Activated naive CD8-positive, alpha-beta T cell treated with anti-CD3 and anti-CD28 coated beads, Interleukin-2, amount 50 U/mL, for 16 hours (primary cell): ENCODE measurements around the gene CSNK1A1L.

Experiments used
- DNase-seq: peaks from one replicate; pipeline ENCODE4 v3.0.0-alpha.2; 2020; ENCODE audit warnings: low read depth, low spot score

The CSNK1A1L gene

DNA sequence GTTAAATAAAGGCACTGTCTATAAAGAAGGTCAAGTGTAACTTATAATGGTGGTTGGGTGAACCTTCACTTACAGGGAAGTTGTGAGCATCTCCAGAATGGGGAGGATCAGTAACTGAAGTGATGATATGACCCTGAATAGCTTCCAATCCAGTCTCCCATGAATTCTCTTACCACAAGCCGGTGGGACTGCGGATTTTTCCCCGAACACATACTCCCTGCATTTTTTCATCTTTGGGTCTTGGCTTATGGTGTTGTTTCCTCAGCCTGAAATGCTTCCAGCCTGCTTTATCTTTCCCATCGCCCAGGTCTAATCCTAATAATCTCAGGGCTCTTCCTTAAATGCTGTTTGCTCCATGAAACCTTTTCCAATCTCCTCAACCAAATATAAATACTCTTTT is 2.0 kb upstream of the CSNK1A1L start:
- no peak for DNase-seq

DNA sequence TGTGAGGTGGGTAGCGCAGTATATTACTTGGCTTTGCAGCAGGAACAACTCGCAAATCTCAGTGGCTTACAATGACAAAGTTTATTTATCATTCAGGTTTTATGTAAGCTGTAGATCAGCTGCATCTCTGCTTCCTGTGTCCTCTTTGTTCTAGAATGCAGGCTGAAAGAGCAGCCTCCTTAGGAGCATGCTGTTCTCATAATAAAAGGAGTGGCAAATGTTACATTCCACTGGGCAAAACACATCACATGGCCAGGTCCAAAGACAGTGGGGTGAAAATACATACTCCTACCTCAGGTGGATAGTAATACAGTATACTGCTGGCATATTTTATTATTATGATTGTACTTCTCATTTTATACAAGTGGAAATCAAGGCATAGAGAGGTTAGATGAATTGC is 1.2 kb upstream of the CSNK1A1L start:
- no peak for DNase-seq

DNA sequence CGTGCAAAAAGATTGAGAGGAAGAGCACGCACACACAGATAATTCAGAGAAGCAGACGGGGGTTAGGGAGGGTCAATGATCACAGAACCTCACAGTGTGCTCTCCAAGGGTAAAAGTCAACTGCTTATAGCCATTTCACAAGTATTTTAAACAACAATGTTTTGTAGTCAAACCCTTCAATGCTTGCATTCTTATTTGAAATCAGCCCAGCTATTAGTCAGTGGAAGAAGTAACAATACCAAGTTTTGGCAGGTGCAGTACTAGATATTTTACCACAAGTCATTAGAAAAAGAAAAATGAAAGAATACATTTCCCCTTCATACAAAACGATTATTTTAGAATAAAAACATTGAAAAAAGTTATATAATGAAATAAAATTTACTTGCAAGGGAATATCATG is 2.6 kb downstream of the CSNK1A1L start:
- no peak for DNase-seq

DNA sequence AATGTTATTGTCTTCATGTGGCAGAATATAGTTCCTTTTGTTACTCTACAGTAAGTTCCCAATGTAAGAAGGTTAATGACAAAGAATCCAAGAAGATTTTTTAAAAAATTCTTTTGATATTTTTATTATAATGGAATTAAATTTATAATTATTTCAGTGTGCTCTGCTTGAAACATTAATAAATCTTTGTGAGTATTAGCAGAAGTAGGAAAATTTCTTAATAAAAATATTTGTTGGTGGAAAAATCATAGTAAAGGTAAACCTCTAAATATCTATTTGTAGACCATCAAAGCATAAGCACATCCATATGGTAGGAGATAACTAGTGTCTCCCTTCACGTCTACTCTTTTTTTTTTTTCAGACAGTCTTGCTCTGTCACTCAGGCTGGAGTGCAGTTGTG is 4.3 kb downstream of the CSNK1A1L start:
- DNase-seq: no peak

DNA sequence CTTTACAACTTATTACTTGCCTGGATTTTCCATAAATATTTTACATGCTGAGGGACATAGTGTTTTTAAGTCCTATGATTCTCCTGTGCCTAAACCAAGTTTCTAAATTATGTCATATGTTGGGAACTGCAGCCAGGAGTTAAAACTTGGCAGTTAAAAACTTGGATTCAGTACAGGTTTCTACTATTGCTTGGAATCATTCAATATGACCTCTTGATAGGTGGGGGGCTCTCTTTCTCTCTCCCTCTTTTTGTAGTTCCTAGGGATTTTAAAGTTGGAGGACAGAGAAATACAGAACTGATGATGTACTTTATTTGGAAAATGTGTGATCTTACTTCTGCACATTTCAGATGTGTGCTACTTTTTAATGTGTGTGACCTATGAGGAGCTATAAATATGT is 4.7 kb downstream of the CSNK1A1L start:
- no peak for DNase-seq

DNA sequence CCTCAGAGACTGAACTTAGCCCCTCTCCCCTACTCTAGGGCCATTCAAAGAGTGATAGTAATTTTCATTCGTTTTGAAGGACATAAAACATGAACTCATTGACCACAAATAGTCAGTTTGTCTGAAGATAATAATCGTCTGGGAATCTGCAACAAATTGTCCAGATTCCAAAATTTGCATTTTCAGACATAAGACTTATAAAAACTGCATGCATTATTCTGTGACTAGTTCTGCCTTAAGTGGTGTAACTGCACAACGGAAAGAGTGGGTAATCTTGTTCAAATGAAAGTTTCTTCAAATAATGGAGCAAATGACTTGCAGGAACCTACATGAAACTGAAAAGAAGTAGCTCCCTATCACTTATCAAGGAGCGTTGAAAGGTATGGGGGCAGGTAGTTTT is 8.4 kb downstream of the CSNK1A1L start:
- no peak for DNase-seq

DNA sequence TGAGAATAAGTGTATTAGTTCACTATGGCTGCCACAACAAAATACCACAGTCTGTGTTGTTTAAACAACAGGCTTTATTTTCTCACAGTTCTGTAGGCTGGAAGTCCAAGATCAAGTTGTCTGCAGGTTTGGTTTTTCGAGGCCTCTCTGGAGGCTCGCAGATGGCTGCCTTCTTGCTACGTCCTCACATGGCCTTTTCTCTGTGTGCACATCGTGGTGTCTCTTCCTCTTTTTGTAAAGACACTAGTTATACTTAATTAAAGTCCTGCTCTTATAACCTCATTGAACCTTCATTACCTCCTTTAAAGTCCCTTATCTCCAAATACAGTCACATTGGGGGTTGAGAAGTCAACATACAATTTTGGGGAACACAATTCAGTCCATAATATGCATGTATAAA is 10.6 kb downstream of the CSNK1A1L start:
- no peak for DNase-seq

DNA sequence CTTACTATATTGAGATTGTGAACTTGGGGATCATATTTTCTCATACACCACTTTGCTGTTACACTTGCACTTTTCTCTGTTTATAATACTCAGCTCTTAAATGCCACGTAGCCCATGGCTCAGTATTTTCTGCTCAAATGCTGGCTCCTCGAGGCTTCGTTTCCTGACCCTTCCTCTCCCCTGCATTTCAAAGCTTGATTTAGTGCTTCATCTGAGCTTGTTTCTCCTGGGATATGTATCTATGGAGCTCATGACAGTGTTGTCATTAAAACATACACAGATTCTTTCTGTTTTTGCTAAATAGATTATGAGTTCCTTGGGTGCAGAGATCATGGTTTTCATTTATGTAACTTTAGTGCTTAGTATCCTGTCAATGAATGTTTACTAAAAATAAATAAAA is 11.4 kb downstream of the CSNK1A1L start:
- no peak for DNase-seq

DNA sequence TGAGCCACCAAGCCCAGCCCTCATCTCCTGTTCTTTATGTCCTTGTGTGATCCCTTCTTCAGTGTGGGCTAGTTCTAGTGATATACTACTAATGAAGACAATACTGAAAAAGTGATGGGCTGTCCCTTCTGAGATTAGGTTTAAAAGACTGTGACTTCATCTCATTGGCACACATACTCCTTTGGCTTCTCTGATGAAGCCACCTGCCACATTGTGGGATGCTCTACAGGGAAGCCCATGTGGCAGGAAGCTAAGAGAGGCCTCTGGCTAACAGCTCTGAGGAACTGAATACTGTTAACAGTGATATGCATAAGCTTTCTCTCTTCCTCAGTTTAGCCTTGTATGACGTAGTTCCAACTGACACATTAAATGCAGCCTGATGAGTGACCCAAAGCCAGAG is 13.6 kb downstream of the CSNK1A1L start:
- DNase-seq: no peak

DNA sequence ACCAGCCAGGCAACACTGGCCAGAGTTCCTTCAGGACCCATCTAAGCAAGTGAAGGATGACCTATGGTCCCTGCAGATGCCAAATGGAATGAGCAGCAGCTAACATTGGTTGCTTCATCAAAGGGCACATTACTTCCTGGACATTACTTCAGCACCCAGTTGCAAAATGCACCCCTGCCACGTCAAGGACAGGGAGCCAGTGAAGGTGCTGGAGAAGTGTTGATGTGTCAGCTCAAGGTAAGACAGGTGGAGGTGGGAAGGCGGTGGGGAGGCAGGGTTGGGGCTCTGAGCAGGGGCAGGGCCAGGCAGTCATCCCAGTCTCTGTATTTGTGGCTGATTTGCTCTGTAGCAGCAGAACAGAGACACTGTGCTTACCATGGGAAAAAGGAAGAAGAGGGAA is 14.6 kb downstream of the CSNK1A1L start:
- no peak for DNase-seq

DNA sequence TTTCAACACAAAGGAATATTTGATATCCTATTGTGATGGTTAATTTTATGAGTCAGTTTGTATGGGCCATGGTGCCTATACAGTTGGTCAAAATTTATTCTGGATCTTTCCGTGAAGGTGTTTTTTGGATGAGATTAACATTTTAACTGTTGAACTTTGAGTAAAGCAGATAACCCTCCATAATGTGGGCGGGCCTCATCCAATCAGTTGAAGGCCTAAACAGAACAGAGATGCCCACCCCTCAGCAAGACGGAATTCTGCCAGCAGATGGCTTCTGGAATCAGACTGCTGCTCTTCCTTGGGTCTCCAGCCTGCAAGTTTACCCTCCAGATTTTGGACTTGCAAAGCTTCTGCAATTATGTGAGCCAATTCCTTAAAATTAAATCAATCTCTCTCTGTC is 16.0 kb downstream of the CSNK1A1L start:
- DNase-seq: no peak

DNA sequence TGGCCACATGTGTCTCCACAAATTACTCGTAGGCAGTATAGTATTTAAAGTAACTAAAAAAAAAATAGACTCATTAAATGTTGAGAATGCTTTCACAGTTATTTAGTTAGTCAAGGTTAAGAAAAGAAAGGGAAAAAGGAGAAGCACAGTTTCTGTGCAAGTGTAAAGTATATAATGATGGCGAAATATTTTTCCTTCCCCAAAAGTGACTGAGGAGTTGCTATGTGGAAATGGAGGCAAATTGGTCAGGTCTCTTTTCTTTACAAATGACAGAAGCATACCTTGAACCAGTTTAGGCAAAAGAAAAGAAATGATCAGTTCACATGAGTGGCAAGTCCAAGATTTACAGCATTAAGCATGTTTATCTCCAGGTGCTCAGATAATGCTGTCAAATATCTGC is 18.0 kb downstream of the CSNK1A1L start:
- no peak for DNase-seq

DNA sequence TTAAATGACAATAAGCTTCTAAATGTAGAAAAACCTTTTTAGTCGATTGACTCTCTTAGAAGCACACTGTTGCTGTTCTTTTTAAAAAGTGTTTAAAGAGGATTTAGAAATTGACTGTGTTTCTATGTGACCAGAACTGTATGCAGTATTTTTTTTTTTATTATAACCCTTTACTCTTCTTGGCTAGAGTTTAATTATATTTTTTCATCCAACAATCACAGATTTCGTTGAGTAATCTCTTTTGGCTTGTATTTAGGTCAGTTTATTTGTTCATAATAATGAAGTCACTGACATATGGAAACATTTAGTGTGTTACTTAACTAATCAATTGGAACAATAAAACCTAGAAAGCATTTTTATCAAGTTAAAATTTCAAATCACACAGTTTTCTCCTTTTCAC is 19.9 kb downstream of the CSNK1A1L start:
- no peak for DNase-seq

DNA sequence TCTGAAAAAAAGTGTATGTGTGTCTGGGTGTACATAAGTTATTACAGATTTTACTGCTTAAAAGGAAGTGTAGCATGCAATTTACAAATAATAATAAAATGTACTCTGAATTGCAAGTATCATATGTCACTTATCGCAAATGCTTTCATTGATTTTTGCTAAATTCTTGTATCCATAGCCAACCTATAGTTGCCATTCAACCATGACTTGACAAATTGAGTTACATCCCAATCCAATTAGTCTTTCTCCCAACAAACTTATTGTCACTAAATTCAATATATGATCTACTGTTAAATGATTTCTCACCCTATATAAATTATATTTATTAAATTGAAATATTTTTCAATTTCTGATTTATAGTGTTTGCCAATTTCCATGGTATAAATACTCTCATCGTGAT is 28.6 kb downstream of the CSNK1A1L start:
- DNase-seq: no peak

DNA sequence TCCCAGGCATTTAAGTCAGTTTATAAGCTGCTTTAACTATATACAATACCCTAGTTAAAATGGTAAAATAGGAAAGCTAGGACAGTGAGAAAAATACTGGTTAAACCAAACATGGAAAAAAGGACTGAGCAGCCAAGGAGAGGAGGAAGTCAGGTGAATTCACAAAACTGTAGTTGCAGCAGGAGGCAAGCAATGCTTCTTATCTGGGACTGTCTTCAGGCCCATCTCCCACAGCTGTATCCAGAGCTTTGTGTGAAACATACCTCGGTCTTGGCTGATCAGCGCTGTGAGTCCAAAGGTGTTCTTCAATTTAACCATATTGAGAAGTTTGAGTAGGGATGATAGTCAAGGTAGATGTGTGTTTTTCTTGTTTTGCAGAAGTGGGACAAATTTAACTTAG is 30.3 kb downstream of the CSNK1A1L start:
- no peak for DNase-seq

DNA sequence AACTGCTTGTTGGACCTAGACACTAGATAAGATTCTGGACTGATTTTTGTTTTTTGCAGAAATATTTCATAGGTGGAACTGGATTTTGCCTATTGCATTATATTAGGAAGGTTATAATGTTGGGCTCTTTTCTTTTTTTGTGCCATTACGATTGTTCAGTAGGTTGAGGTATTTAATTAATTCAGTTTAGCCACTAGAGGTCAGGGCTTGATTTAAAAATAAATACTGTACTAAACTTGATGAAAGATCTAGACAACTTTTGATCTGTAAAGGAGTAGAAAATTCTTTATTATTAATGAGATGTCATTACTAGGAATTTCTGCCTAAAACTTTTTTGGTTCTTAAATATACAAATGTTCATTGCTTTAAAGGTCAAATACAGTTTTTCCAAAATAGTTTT is 30.8 kb downstream of the CSNK1A1L start:
- DNase-seq: no peak

DNA sequence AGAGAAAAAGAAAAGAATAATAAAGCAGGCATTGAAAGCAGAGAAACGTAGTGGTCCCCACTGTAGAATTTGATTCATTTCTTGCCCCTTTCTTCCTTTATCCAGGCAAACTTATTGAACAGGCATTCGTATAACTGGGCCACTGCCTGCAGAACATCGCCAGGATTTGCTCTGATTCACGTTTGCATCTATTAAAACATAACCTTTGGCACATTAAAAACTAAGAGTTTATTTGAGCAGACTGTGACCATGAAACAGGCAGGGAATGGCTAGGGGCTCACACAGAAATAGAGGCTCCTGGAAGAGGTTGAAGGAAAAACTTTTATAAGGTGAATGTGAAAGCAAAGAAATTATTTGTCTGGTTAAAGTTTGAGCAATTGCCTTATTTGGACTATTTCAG is 33.4 kb downstream of the CSNK1A1L start:
- DNase-seq: no peak

DNA sequence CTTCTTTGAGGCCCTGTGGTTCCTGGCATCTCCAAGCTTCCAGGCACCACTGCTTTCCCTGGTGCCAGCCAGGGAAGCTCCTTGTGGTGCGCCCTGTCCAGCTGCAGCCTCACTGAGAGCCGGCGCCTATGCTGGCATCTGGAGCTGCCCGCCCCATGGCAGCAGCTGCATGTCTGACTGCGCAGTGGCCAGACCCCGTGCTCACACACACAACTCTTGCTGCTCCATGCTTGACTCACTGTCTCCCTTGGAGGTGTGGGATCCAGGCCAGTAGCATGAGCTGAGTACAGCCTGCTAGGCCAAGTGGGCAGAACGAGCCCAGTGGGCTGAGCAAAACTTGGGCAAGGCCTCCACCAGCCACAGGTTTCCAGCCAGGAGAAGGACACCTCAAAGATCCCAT is 34.5 kb downstream of the CSNK1A1L start:
- no peak for DNase-seq

DNA sequence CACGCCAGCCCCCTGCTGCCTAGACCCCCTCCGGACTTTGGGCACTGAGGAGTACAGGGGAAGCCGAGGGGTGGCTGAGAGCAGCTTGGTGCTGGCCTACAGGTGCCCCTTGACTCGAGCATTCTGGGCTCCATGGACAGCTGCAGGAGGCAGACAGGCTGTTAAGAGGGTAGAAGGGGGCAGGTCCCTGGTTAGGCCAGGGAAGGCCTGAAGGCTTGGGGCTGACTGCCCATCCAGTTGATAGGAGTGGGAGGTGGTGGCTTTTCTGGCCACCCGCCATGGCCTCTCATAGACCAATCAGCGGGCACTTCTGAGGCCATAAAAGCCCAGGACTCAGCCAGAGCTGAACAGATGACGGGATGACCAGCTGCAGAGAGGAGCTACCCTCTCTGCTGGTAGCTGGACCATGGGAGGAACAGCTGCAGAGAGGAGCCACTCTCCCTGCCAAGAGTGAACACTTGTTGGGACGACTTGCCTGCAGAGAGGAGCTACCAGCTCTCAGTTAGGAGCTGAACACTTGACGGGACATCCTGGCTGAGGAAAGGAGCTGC is 35.2 kb downstream of the CSNK1A1L start:
- DNase-seq: no peak

DNA sequence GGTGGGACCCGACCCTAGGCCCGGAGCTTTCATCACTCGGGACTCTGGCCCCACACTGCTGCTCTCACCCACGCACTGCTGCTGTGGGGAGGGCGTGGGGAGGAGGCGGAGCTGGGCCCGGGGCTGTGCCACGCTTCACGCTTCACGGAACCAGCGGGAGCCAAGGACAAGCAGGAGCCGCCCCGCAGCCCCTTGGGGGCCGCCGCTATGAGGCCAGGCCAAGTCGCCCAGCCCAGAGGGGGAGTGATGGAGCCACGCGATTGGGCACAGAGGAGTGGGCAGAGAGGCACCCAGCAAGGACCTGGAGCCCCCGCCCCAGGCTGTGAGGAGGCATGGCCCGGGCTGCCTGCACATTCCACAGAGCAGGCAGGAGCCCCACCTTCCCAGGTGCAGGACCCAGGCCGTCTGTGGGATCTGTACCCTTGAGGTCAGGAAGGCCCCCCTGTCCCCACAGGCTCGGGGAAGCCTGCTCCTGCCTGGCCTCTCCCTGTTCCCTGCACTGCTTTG is 35.8 kb downstream of the CSNK1A1L start:
- no peak for DNase-seq

DNA sequence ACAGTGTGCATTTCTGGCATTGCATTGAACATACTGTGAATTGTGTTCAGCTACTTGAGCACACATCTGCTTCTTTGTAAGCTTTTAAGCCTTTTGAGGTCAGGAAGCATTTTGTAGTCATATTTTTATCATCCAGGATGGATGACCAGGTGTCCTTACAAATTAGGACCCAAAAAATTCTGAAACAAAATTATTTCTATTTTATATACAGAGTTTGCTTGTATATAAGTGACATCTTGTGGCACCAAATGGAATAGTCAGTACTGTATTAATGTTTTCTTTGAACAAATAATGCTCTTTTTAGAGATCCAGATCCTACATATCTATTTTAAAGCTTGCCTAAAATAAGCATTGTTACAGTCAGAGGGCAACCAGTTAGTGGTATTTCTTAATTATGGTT is 36.5 kb downstream of the CSNK1A1L start:
- DNase-seq: no peak

DNA sequence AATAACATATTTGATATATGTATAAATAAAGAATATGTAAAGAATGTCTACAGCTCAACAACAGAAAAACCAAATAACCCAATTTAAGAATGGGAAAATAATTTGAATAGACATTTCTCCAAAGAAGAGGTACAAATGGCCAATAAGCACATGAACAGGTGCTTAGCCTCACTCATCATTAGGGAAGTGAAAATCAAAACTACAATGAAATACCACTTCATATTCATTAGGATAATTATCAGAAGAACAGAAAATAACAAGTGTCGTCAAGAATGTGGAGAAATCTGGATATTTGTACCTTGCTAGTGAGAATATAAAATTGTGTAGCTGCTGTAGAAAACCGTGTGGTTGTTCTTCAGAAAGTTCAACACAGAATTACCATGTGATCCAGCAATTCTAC is 37.6 kb downstream of the CSNK1A1L start:
- no peak for DNase-seq

DNA sequence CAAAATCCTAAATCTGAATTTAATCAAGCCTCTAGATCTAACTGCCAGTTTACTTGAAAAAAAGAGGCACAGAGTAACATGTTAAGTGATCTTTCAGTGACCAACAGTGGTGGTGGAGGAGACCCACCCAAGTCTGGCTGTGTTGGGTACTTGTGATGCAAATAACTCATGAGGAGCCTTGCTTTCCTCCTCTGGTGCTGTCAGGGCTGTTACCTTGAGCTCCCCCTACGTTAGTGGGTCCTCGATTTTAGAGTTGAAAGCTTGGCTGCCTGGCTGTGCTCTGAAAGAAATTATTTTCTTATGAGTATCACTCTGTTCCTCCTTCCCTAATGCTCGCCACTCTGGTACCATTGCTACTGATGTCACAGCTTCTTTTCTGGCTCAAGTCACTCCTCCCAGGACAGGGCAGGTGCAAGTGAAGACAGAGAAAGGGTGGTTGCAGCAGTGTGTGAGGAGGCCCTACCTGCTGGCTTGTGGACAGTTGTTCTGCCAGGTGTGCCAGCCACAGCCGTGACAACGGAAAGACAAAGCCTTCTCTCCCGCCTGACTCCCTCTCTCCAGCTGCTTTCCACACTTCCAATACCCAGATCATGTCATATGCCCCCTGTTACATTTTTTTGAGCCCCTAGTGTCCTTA is 39.5 kb downstream of the CSNK1A1L start:
- DNase-seq: no peak

DNA sequence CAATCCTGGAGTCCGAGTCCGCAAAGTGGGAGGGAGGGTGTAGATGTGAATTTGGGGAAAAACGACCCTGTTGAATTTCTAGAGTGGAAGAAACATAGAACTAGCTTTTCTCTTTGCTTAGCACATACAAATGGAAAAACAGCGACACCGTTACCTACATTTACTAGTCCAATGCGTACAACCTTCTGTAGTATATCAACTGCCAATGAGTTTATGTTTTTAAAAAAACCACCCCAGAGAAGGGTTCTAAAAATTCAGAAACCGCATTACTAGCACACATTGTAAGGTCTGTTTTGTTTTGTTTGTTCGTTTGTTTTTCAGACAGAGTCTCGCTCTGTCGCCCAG is 45.6 kb downstream of the CSNK1A1L start:
- no peak for DNase-seq
